HepG2 (cell line): ENCODE data around the gene ABHD18. TPM values are rescaled to one million over a fixed set of nuclear protein-coding genes. Genes with fewer than 3 reads are reported as not detected.

ENCODE experiments used
- ARID3A ChIP-seq: IDR thresholded peaks from 2 replicates; pipeline ENCODE4 v1.6.1; 2012; ENCODE audit warnings: low read depth, low read length, improper control_type of control experiment
- ATF7 ChIP-seq, 2 experiments: fragments of 450-650 bp in 1 of 2; sonication (generic) in 1 of 2; formaldehyde crosslinking in 1 of 2; IDR thresholded peaks; 2 replicates each; pipeline versions ENCODE4 v1.4.0 to v1.6.1; 2016 to 2020; ENCODE audit warnings: antibody characterized with exemption in 1 of 2, mild to moderate bottlenecking in 1 of 2, missing genetic modification reagents in 1 of 2
- FIP1L1 ChIP-seq: fragments of 200-400 bp; formaldehyde crosslinking; IDR thresholded peaks from 2 replicates; pipeline ENCODE4 v1.6.1; 2018; ENCODE audit warnings: low read depth, mild to moderate bottlenecking, low read length, moderate library complexity, borderline replicate concordance; ENCODE audit not compliant: insufficient read depth
- HOXA3 ChIP-seq: sonication (generic); formaldehyde crosslinking; IDR thresholded peaks from 2 replicates; pipeline ENCODE4 v1.5.0; 2020; ENCODE audit warnings: missing genetic modification reagents
- KDM1A ChIP-seq: IDR thresholded peaks from 2 replicates; pipeline ENCODE4 v1.6.1; 2016; ENCODE audit warnings: missing compliant biosample characterization
- NCOA2 ChIP-seq: sonication (generic); formaldehyde crosslinking; IDR thresholded peaks from 2 replicates; pipeline ENCODE4 v1.8.0; 2022; ENCODE audit warnings: inconsistent platforms
- PRMT3 ChIP-seq: sonication (generic); formaldehyde crosslinking; IDR thresholded peaks from 2 replicates; pipeline ENCODE4 v1.8.1; 2022; ENCODE audit warnings: low read depth, mild to moderate bottlenecking, moderate library complexity, missing genetic modification reagents, borderline replicate concordance
- SP4 ChIP-seq: sonication (generic); formaldehyde crosslinking; IDR thresholded peaks from 2 replicates; pipeline ENCODE4 v1.8.1; 2023; ENCODE audit warnings: mild to moderate bottlenecking, missing genetic modification reagents
- STAG1 ChIP-seq: sonication (generic); formaldehyde crosslinking; IDR thresholded peaks from 2 replicates; pipeline ENCODE4 v1.4.0; 2020; ENCODE audit warnings: missing genetic modification reagents
- THAP11 ChIP-seq: IDR thresholded peaks from 2 replicates; pipeline ENCODE4 v1.6.1; 2016; ENCODE audit warnings: missing biosample characterization, missing genetic modification reagents
- ZNF275 ChIP-seq: sonication (generic); formaldehyde crosslinking; IDR thresholded peaks from 2 replicates; pipeline ENCODE4 v1.8.0; 2022; ENCODE audit warnings: missing genetic modification reagents, mild to moderate bottlenecking, inconsistent platforms, borderline replicate concordance
- ZNF337 ChIP-seq: sonication (generic); formaldehyde crosslinking; IDR thresholded peaks from 2 replicates; pipeline ENCODE4 v1.5.1; 2020; ENCODE audit warnings: missing genetic modification reagents, low read depth, mild to moderate bottlenecking, borderline replicate concordance
- ZNF33B ChIP-seq: sonication (generic); formaldehyde crosslinking; IDR thresholded peaks from 2 replicates; pipeline ENCODE4 v1.5.1; 2020; ENCODE audit warnings: mild to moderate bottlenecking, missing genetic modification reagents
- ZNF446 ChIP-seq: sonication (generic); formaldehyde crosslinking; IDR thresholded peaks from 2 replicates; pipeline ENCODE4 v1.5.0; 2020; ENCODE audit warnings: mild to moderate bottlenecking, missing genetic modification reagents
- ZNF547 ChIP-seq: sonication (generic); formaldehyde crosslinking; IDR thresholded peaks from 2 replicates; pipeline ENCODE4 v1.5.1; 2020; ENCODE audit warnings: mild to moderate bottlenecking, missing genetic modification reagents
- ZNF75D ChIP-seq: sonication (generic); formaldehyde crosslinking; IDR thresholded peaks from 2 replicates; pipeline ENCODE4 v1.8.1; 2023; ENCODE audit warnings: missing genetic modification reagents, mild to moderate bottlenecking, borderline replicate concordance
- polyA plus RNA-seq, 8 experiments: library from polyadenylated mRNA; depleted of rRNA in 3 of 8; stranded (reverse) in 7 of 8; unstranded in 1 of 8; fragments of >200 nt; fragmentation: Illumina TruSeq in 4 of 8; extraction: Trizol in 4 of 8; gene quantifications; 2 replicates each; pipeline versions ENCODE4 v1.2.1 to v1.2.3, GENCODE V29; 2011 to 2016; ENCODE audit warnings: low read depth in 4 of 8, missing spikeins in 1 of 8, mixed read lengths in 1 of 8; ENCODE audit not compliant: insufficient read depth in 1 of 8
- total RNA-seq, 5 experiments: library from RNA; depleted of rRNA; stranded (reverse); fragments of >200 nt; fragmentation: Illumina TruSeq; extraction: Trizol; gene quantifications; 2 replicates each; pipeline ENCODE4 v1.2.3, GENCODE V29; 2016; ENCODE audit warnings: low read depth in 1 of 5
- TF ChIP-seq, protein P1 (sequence below): sonication (generic); formaldehyde crosslinking; IDR thresholded peaks from 2 replicates; pipeline ENCODE4 v1.5.0; 2020; ENCODE audit warnings: missing genetic modification reagents
- TF ChIP-seq, protein P2 (sequence below): sonication (generic); formaldehyde crosslinking; IDR thresholded peaks from 2 replicates; pipeline ENCODE4 v1.4.0; 2020; ENCODE audit warnings: missing genetic modification reagents, borderline replicate concordance
- TF ChIP-seq, protein P3 (sequence below): sonication (generic); IDR thresholded peaks from 2 replicates; pipeline ENCODE4 v1.6.1; 2016; ENCODE audit warnings: low read depth, borderline replicate concordance
- TF ChIP-seq, protein P4 (sequence below): sonication (generic); formaldehyde crosslinking; IDR thresholded peaks from 2 replicates; pipeline ENCODE4 v1.5.1; 2020; ENCODE audit warnings: mild to moderate bottlenecking, missing genetic modification reagents, borderline replicate concordance

ABHD18 gene
- total and polyA plus RNA-seq, 2 of the 13 experiments (the other 11 are each of a cell fraction or from before 2014, with no cell fraction given), result 5.5 to 16.3 TPM

GRCh38 chr4:127965062-127965802 is at the start of gene ABHD18, which contains the start of gene MFSD8 (continued):
- TF ChIP-seq ZNF75D (no peak), ZNF547 (CRISPR knock-in tag) (peak; percentile 66), THAP11 (CRISPR knock-in tag) (peak; percentile 88), ZNF337 (CRISPR knock-in tag) (peak; percentile 22; the same call in 1 of the 2 replicates), ATF7 (IDR thresholded peaks at IDR 0.05) (no peak), ATF7 (CRISPR knock-in tag; IDR thresholded peaks at IDR 0.05) (no peak), FIP1L1 (no peak), KDM1A (CRISPR knock-in tag) (no peak), ARID3A (no peak), STAG1 (no peak), HOXA3 (CRISPR knock-in tag) (peak; percentile 86), ZNF446 (CRISPR knock-in tag) (no peak), ZNF275 (CRISPR knock-in tag) (no peak), NCOA2 (CRISPR knock-in tag) (no peak; the same call in 1 of the 2 replicates), ZNF33B (peak; percentile 22; the same call in 1 of the 2 replicates), PRMT3 (CRISPR knock-in tag) (peak; percentile 29; the same call in 1 of the 2 replicates), SP4 (CRISPR knock-in tag) (peak; percentile 82; the same call in 1 of the 2 replicates)
- TF ChIP-seq, protein P1, sequence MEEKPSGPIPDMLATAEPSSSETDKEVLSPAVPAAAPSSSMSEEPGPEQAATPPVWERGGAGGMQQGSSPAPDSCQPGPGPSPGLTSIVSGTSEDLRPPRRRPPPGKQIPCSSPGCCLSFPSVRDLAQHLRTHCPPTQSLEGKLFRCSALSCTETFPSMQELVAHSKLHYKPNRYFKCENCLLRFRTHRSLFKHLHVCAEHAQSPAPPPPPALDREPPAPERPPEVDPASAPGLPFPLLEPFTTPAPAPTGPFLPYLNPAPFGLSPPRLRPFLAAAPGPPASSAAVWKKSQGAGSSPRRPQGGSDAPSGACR, result peak; percentile 18; the same call in 1 of the 2 replicates
- TF ChIP-seq, protein P2, sequence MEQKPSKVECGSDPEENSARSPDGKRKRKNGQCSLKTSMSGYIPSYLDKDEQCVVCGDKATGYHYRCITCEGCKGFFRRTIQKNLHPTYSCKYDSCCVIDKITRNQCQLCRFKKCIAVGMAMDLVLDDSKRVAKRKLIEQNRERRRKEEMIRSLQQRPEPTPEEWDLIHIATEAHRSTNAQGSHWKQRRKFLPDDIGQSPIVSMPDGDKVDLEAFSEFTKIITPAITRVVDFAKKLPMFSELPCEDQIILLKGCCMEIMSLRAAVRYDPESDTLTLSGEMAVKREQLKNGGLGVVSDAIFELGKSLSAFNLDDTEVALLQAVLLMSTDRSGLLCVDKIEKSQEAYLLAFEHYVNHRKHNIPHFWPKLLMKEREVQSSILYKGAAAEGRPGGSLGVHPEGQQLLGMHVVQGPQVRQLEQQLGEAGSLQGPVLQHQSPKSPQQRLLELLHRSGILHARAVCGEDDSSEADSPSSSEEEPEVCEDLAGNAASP (CRISPR knock-in tag), result peak; percentile 79
- TF ChIP-seq, protein P3, sequence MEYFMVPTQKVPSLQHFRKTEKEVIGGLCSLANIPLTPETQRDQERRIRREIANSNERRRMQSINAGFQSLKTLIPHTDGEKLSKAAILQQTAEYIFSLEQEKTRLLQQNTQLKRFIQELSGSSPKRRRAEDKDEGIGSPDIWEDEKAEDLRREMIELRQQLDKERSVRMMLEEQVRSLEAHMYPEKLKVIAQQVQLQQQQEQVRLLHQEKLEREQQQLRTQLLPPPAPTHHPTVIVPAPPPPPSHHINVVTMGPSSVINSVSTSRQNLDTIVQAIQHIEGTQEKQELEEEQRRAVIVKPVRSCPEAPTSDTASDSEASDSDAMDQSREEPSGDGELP, result no peak; the same call in 1 of the 2 replicates
- TF ChIP-seq, protein P4, sequence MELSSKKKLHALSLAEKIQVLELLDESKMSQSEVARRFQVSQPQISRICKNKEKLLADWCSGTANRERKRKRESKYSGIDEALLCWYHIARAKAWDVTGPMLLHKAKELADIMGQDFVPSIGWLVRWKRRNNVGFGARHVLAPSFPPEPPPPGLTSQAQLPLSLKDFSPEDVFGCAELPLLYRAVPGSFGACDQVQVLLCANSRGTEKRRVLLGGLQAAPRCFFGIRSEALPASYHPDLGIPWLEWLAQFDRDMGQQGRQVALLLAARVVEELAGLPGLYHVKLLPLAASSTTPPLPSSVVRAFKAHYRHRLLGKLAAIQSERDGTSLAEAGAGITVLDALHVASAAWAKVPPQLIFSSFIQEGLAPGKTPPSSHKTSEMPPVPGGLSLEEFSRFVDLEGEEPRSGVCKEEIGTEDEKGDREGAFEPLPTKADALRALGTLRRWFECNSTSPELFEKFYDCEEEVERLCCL (CRISPR knock-in tag), result peak; percentile 18; the same call in 1 of the 2 replicates
